Activated naive CD4-positive, alpha-beta T cell (primary cell): ENCODE results near the gene IRAK2.
A peak's percentile ranks its signal among the peaks of the same experiment; 100 is the strongest.

Source experiments
- DNase-seq, 4 experiments: peaks; one replicate each; lab custom pipeline; 2025; lab: John Stamatoyannopoulos, UW

IRAK2 gene

DNA sequence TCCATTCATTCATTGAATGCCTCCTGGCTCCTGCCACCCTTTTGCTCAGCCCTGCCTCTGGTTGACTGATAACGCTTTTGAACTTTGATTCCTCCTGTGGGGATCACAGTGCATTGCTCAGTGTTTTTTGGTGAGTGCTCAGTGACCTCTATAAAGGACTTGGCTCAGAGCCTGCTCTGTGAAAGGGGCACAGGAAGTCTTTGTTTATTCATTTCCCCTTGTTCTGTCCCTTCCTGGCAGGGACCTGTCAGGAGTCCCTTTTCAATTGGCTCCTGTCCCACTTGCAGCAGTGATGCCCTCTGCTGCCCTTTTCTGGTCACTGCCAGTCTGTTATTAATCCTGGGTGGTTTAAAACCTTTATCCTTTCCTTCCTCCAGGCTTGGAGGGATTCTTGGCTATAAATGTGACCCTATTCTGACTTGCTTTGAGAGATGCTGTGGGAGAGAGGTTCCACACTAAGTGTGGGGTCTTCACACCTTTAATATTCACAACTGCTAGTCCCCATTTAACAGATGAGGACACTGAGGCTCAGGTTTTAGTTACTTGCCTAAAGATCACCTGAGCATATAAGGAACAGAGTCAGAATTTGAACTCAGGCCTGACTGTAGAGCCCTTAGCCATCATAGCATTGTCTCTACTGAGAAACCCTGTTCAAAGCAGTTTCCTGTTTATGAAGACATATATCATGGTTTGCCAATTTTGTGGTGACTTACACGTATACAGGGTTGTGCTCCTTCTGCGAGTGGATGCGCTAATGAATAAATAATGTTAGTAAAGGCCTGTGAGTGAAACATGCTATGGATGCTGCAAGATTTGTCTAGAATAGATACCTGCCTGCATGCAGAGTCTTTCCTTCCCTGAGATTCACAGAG, 60.3 kb downstream of the IRAK2 start:
- peak in 2 of 4 experiments; percentile 17 to 33 for DNase-seq

DNA sequence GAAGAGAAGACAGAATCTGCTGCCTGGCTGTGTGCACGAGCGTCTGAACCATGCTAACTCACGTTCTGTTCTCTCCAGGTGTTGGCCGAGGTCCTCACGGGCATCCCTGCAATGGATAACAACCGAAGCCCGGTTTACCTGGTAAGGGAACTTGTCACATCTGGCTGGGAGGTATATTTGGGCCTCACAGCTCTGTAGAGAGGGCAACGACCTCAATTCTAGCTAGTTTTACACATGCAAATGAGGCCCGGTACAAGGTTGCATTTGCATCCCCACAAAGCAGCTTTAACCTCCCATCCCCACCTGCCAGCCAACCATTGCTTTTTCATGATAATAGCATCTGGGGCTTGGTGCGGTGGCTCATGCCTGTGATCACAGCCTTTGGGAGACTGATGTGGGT, 61.6 kb downstream of the IRAK2 start:
- no peak for DNase-seq

- DNase-seq: no peak
Observed at GRCh38 chr3:10228248-10228950, 63.7 kb downstream of the IRAK2 start.

- DNase-seq: no peak
Observed at GRCh38 chr3:10229576-10229975, 64.9 kb downstream of the IRAK2 start.

- no peak for DNase-seq
Observed at GRCh38 chr3:10232137-10232536, 67.4 kb downstream of the IRAK2 start.

GRCh38 chr3:10233988-10234387, 69.3 kb downstream of the IRAK2 start:
- no peak for DNase-seq

DNA sequence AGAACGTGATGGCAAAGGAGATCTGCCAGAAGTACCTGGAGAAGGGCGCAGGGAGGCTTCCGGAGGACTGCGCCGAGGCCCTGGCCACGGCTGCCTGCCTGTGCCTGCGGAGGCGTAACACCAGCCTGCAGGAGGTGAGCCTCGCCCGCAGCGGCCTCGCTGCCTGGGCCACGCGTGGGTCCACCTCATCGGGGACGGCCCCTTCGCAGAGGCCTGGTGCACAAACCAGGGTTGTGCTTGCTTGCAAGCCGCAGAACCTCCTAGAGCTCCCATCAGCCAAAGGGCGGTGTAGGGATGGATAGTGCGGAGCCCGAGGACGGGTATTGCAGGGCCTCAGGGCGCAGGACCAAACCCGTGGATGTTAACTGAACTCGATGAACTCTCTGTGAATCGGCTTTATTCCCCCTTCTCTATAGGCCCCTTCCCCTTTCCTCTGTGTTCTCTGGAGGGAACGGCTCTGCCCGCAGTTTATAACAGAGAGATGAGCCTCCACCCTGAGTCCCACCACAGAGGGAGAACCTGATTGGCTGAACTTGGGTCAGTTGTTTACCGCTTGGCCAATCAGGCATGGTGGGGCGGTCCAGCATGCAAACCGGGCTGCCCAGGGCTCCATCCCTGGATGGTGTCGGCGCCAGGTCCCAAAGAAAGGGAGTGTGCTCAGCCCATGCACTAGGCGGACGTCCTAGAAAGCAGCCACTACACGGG, 70.0 kb downstream of the IRAK2 start:
- DNase-seq: no peak

DNA sequence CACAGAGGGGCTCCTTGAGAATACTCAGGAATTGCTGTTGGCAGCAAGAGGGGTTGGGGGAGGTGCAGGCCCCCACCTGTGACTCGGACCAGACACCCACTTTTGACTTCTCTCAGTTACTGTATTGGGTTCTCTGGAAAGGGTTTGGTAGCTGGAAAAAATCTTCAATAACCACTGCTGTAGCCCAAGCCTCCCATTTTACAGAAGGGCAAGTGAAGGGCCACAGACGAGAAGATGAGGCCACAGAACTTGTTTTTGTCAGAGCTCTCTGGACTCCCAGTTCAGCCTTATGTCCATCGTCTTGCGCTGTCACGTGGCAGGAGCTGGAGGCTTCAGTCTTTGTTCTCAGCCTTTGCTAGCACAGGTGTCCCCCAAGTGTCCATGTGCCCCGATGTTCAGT, 70.8 kb downstream of the IRAK2 start:
- DNase-seq: no peak

- no peak for DNase-seq
Observed at GRCh38 chr3:10238345-10239183, 73.8 kb downstream of the IRAK2 start.

DNA sequence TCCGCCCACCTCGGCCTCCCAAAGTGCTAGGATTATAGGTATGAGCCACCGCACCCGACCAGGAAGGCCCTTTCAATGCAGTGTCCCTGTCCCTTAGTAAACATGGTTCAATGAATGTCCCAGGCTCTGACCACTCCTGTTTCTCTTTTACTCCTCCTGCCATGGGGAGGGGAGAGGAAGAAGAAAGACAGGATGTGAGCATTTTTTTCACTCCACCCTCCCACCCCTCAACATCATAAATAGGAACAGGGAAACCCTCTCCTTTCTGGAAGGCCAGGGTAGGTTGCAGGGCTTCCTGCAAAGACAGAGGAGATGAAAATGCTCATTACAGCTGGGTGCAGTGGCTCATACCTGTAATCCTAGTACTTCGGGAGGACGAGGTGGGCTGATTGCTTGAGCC, 76.1 kb downstream of the IRAK2 start:
- no peak for DNase-seq

DNA sequence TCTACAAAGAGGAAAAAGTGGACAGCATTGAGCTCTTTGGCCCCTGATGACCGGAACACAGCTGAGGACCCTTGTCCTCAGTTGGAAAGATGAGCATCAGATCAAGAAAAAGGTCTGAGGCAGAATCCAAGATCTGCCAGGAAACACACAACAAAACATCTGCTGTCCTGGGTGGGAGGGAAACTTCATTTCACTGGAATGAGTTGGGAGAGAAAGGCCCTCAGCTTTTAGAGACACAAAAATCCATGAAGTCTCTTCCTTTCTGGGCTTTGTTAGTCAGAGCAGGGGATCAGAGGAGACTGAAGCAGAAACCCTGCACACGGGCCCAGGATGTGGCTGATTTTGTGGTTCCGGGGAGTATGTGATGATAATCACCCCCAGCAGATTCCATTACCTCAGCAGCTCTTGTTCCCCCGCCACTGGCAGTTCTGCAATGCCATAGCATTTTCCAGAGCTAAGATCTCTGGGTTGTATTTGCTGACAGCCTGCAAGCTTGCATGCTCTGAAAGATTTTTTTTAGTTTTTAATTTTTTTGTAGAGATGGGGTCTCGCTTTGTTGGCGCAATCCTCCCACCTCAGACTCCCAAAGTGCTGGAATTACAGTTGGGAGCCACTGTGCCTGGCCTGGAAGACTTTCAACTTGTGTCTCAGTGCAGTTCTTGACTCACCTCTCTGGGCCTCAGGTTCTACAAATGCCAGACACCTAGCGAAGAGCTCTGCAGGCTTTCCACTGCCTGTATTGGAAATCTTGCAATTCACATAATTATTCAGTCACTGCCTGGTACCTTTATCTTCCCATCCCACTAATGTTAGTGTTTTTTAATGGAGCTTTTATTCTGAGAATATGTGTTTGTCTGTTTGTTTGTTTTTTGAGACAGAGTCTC, 77.7 kb downstream of the IRAK2 start:
- peak in 3 of 4 experiments; percentile 8 to 54 (median 44) for DNase-seq

DNA sequence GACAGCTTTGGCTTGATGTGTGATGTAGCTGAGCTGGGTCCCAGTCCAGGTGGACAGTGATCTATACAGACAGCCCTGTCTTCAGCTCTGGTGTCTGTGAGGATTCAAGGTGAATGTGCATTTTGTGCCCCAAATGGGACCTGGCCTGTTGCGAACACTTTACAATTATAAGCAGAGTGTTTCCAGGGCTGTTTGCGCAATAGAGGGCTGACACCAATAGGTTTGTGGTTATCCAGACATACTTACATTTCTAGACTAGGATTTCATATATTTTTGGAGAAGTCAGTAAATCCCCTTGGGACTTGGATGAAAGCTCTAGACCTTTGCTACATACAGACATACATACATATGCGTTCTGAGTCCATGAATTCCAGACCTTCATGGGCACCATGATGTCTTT, 79.3 kb downstream of the IRAK2 start:
- DNase-seq: no peak

- DNase-seq: no peak
Observed at GRCh38 chr3:10245081-10245712, 80.5 kb downstream of the IRAK2 start.

DNA sequence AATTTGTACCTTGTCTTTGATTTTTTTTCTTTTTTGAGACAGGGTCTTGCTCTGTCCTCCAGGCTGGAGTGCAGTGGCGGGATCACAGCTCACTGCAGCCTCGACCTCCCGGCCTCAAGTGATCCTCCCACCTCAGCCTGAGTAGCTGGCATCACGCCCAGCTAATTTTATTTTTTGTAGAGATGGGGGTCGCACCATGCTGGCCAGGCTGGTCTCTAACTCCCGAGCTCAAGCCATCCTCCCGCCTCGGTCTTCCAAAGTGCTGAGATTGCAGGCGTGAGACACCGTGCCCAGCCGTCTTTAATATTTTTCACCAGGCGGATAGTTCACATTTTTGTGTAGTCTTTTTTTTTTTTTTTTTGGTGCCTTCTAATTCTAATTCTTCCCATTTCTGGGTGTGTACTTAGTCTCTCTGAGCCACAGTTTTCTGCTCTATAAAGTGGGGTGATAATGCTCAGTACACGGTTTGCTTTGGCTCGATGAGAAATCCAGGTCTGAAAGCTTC, 83.0 kb downstream of the IRAK2 start:
- no peak for DNase-seq

DNA sequence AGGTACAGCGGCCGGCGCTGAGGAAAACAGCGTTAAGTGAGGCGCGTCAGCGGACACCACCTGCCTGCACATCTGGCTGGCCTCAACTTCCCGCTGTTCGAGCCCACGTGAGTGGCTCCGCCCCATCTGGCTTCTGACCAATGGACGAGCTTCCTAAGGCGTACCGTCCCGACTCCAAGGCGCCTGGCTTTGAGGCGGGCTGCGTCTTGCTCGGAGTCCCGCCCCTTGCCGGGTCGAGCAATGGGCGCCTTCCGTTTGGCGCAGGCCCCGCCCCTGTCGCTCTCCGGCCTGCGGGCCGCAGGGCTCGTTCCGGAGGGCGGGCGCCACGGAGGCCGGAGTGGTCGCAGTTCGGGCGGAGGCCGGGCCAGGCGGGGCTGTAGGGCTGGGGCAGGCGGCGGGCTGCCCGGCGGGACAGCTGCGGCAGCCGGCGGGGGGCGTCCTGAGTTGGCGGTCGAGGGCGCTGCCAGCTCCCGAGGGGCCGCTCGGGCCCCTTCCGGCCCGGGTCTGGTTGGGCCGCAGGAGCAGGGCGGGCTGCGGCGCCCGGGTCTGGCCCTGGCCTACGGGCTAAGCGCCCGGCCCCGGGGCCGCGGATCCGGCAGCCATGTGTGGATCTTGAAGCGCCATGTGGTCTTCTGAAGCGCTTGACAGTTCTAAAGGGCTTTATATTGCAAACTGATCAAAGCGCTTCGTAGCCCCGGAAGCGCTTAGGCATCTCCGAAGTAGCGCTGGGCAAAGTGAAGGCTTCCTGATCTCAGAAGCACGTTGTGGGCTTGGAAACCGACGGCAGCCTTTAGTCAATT, 83.7 kb downstream of the IRAK2 start, which contains the start of gene TATDN2:
TATDN2 (plus strand) TSS at position 276 of the 800 bp plus-strand sequence. CDS start 742 bp downstream, outside the sequence.
- peak; percentile 67 to 86 (median 78) for DNase-seq

- peak in 2 of 4 experiments; percentile 18 to 29 for DNase-seq
Observed at GRCh38 chr3:10248984-10249748, 84.4 kb downstream of the IRAK2 start.

DNA sequence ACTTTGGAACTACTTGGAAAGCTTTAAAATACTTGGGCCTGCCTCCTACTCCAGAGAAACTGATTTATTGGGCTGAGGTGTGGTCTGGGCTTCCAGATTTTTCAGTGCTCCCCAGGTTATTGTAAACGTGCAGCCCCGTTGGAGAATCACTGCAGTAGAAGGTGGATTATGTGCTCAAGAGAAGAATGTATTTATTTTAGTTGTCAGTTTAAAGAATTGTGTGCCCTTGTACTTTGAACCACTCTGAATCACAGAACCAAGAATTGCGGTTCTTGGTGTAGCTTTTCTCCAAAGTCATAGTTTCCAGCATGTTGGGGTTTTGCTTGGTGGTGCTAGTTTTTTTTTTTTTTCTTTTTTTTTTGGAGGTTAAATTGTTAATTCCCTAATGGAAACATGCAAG, 85.1 kb downstream of the IRAK2 start:
- DNase-seq: no peak

DNA sequence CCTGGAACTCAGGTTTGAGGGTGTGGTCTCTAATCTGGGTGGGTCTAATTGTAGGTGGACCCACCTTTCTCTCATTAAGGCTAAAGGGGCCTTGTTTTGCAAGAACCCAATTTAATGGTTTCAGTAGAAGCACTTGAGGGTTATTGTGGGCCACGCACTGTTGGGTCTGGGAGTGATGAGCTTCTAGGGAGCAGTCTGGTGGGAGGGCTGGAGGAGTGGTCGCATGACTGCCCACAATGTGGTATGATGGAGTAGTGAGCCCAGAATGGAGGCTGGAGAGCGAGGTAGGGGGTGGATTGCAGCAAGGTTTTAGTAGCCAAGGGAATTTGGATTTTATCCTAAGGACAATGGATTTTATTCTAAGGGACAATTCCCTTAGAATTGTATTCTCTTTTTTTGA, 86.3 kb downstream of the IRAK2 start:
- DNase-seq: no peak
